ENCODE results near the gene POR.

POR gene

GRCh38 chr7:75963381-75963995 lies 48.5 kb downstream of the POR start:
- ATAC-seq: no peak
- TF ChIP-seq PPARA (CRISPR knock-in tag; IDR thresholded peaks at IDR 0.05; ENCODE audit: borderline replicate concordance) (no peak), CREB5 (CRISPR knock-in tag; IDR thresholded peaks at IDR 0.05; ENCODE audit: low read depth) (no peak), ZFP30 (CRISPR knock-in tag; IDR thresholded peaks at IDR 0.05) (no peak), ZC3H10 (CRISPR knock-in tag; IDR thresholded peaks at IDR 0.05) (no peak), CSDC2 (CRISPR knock-in tag; IDR thresholded peaks at IDR 0.05) (no peak), ZNF565 (CRISPR knock-in tag; conservative IDR thresholded peaks at IDR 0.05; ENCODE audit: low read depth) (no peak), CSRNP3 (CRISPR knock-in tag; IDR thresholded peaks at IDR 0.05) (no peak)

GRCh38 chr7:75965617-75966016 lies 50.7 kb downstream of the POR start:
- no peak for TF ChIP-seq CSDC2 (CRISPR knock-in tag; IDR thresholded peaks at IDR 0.05)
- no peak for TF ChIP-seq TCF4 (CRISPR knock-in tag; IDR thresholded peaks at IDR 0.05; ENCODE audit: borderline replicate concordance)
- TF ChIP-seq ESRRG (CRISPR knock-in tag; IDR thresholded peaks at IDR 0.05): no peak
- TF ChIP-seq ISL1 (CRISPR knock-in tag; IDR thresholded peaks at IDR 0.05): no peak
- TF ChIP-seq GLIS3 (CRISPR knock-in tag; IDR thresholded peaks at IDR 0.05): no peak
- TF ChIP-seq PATZ1 (CRISPR knock-in tag; IDR thresholded peaks at IDR 0.05; ENCODE audit: borderline replicate concordance): no peak
- TF ChIP-seq ZNF565 (CRISPR knock-in tag; conservative IDR thresholded peaks at IDR 0.05; ENCODE audit: low read depth): no peak
- TF ChIP-seq RARB (CRISPR knock-in tag; IDR thresholded peaks at IDR 0.05): no peak
- no peak for TF ChIP-seq ZFP30 (CRISPR knock-in tag; IDR thresholded peaks at IDR 0.05)
- TF ChIP-seq TSHZ2 (CRISPR knock-in tag; IDR thresholded peaks at IDR 0.05): no peak
- TF ChIP-seq BACH2 (CRISPR knock-in tag; IDR thresholded peaks at IDR 0.05; ENCODE audit: borderline replicate concordance): no peak
- no peak for TF ChIP-seq CREB5 (CRISPR knock-in tag; IDR thresholded peaks at IDR 0.05; ENCODE audit: low read depth)

GRCh38 chr7:75966190-75966961 lies 51.4 kb downstream of the POR start:
- no peak for ATAC-seq
- TF ChIP-seq SNAI2 (CRISPR knock-in tag; IDR thresholded peaks at IDR 0.05) (no peak), TSHZ2 (CRISPR knock-in tag; IDR thresholded peaks at IDR 0.05) (no peak), BACH2 (CRISPR knock-in tag; IDR thresholded peaks at IDR 0.05; ENCODE audit: borderline replicate concordance) (no peak), CSRNP3 (CRISPR knock-in tag; IDR thresholded peaks at IDR 0.05) (no peak), OSR1 (CRISPR knock-in tag; IDR thresholded peaks at IDR 0.05) (no peak), TCF4 (CRISPR knock-in tag; IDR thresholded peaks at IDR 0.05; ENCODE audit: borderline replicate concordance) (no peak), CSDC2 (CRISPR knock-in tag; IDR thresholded peaks at IDR 0.05) (no peak), ZFP3 (CRISPR knock-in tag; IDR thresholded peaks at IDR 0.05) (no peak), ISL1 (CRISPR knock-in tag; IDR thresholded peaks at IDR 0.05) (no peak), ZC3H10 (CRISPR knock-in tag; IDR thresholded peaks at IDR 0.05) (no peak), RARB (CRISPR knock-in tag; IDR thresholded peaks at IDR 0.05) (no peak), GLIS3 (CRISPR knock-in tag; IDR thresholded peaks at IDR 0.05) (no peak), ZNF565 (CRISPR knock-in tag; conservative IDR thresholded peaks at IDR 0.05; ENCODE audit: low read depth) (no peak), CREB5 (CRISPR knock-in tag; IDR thresholded peaks at IDR 0.05; ENCODE audit: low read depth) (no peak), PPARA (CRISPR knock-in tag; IDR thresholded peaks at IDR 0.05; ENCODE audit: borderline replicate concordance) (no peak), TOX (CRISPR knock-in tag; IDR thresholded peaks at IDR 0.05; ENCODE audit: borderline replicate concordance) (no peak), ZFP30 (CRISPR knock-in tag; IDR thresholded peaks at IDR 0.05) (no peak)

More at GRCh38 chr7:75965617-75966016, 50.7 kb downstream of the POR start:
- no peak for ATAC-seq
